CD4-positive, alpha-beta T cell (primary cell): ENCODE results near the gene PCDH7. TPM values are rescaled to one million over a fixed set of nuclear protein-coding genes. Genes with fewer than 3 reads are reported as not detected.

ENCODE experiments used
- ATAC-seq: fragments of 200-7000 bp; cut with Tn5 transposase; one replicate; pipeline ENCODE4 v1.10.0; 2022; ENCODE audit warnings: mild to moderate bottlenecking; ENCODE audit not compliant: poor library complexity
- CTCF ChIA-PET: fragments of 350-600 bp; sonication (Branson Sonifier 250); formaldehyde crosslinking; loops from one replicate; lab custom pipeline; 2021; ENCODE audit warnings: antibody characterized with exemption, inconsistent platforms; lab: Charles Lee
- POLR2A ChIA-PET: fragments of 350-600 bp; sonication (Branson Sonifier 250); formaldehyde crosslinking; loops from one replicate; lab custom pipeline; 2021; ENCODE audit warnings: antibody characterized with exemption, inconsistent platforms; lab: Charles Lee
- DNase-seq, 14 experiments: peaks; one replicate each; pipeline ENCODE4 v3.0.0-alpha.2; 2013 to 2020; ENCODE audit warnings: mixed read lengths in 2 of 14
- H3K27ac ChIP-seq, 2 donors: one replicate each; pipeline versions ENCODE4 v1.5.1 to v1.7.0; 2013; ENCODE audit warnings: low read length in 2 of 2, low read depth in 1 of 2, mild to moderate bottlenecking in 1 of 2
- H3K27me3 ChIP-seq, 2 experiments: 1 replicate in 1 of 2; 2 replicates in 1 of 2; pipeline versions ENCODE4 v1.6.1 to v1.7.0; 2013; ENCODE audit warnings: low read length in 2 of 2, control low read depth in 1 of 2, mild to moderate bottlenecking in 1 of 2, moderate library complexity in 1 of 2; ENCODE audit not compliant: insufficient read depth in 2 of 2, control insufficient read depth in 1 of 2
- H3K36me3 ChIP-seq: one replicate; pipeline ENCODE4 v1.6.1; 2013; ENCODE audit warnings: low read length, control low read depth; ENCODE audit not compliant: insufficient read depth
- H3K4me1 ChIP-seq: one replicate; pipeline ENCODE4 v1.6.1; 2013; ENCODE audit warnings: low read length, control low read depth; ENCODE audit not compliant: insufficient read depth
- H3K4me3 ChIP-seq: one replicate; pipeline ENCODE4 v1.5.1; 2013; ENCODE audit warnings: mild to moderate bottlenecking, low read length, moderate library complexity
- H3K9me3 ChIP-seq, 2 experiments: 1 replicate in 1 of 2; 2 replicates in 1 of 2; pipeline versions ENCODE4 v1.6.1 to v1.7.0; 2013; ENCODE audit warnings: low read length in 2 of 2, mild to moderate bottlenecking in 2 of 2, control low read depth in 1 of 2, moderate library complexity in 1 of 2; ENCODE audit not compliant: control insufficient read depth in 1 of 2, insufficient read depth in 1 of 2
- H3K27ac Mint-ChIP-seq: one replicate; pipeline ENCODE4 v1.8.0; 2020; ENCODE audit warnings: mixed read lengths
- H3K27me3 Mint-ChIP-seq: one replicate; pipeline ENCODE4 v1.8.0; 2021; ENCODE audit warnings: mixed read lengths
- H3K36me3 Mint-ChIP-seq: one replicate; pipeline ENCODE4 v1.8.0; 2021; ENCODE audit warnings: low read depth, mixed read lengths
- H3K4me1 Mint-ChIP-seq: one replicate; pipeline ENCODE4 v1.8.0; 2021; ENCODE audit warnings: low read depth, mixed read lengths
- H3K4me3 Mint-ChIP-seq: one replicate; pipeline ENCODE4 v1.8.0; 2020; ENCODE audit warnings: mild to moderate bottlenecking, mixed read lengths
- H3K9me3 Mint-ChIP-seq: one replicate; pipeline ENCODE4 v1.8.0; 2020; ENCODE audit warnings: mixed read lengths
- CTCF ChIP-seq: fragments of 200-600 bp; IDR thresholded peaks from one replicate; pipeline ENCODE4 v1.8.0; 2022; ENCODE audit warnings: antibody characterized with exemption, mild to moderate bottlenecking
- intact Hi-C, 2 experiments: fragments of 100-400 bp; cut with DNase I in 1 of 2; cut with micrococcal nuclease in 1 of 2; formaldehyde crosslinking; loops; one replicate each; pipeline versions ENCODE4 v1.15.1 to v1.9.0; 2023 to 2025; cut with DNase I, micrococcal nuclease
- total RNA-seq, 174 experiments: library from RNA in 2 of 174; stranded (reverse) in 2 of 174; gene quantifications; one replicate each; pipeline ENCODE4 v1.2.3 and lab custom pipeline; 2021 to 2026

The PCDH7 gene
- total RNA-seq, 2 experiments from 2014 or later, result not detected

DNA sequence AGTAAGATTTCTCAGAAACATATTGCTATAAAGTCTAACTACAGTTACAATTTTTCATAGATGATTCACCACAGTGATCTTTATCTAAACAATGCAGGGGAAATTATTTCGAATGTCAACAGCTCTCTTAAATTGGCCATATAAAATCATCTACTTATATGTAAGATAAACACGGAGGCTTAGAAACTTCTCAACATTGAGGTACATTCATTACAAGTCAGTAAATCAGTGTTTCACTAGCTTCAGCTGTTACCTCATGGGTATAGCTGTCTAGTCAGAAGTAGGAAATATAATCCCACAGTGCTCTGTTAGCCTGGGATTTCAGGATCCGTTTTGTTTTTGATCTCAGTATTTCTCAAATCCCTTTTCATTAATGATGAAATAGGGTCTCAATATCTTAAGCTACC lies 43.2 kb downstream of the PCDH7 start:
- Mint-ChIP-seq H3K27me3 (no peaks in the 10 kb centered on the region), H3K9me3 (peaks cover 2% of the 10 kb centered on the region), H3K27ac (no peak overlapping the region), H3K36me3 (no peaks in the 10 kb centered on the region), H3K4me3 (no peak overlapping the region), H3K4me1 (no peaks in the 10 kb centered on the region)
- TF ChIP-seq CTCF, result no peak
- peaks cover 0 to 12% of the 10 kb centered on the region in 2 experiments for H3K9me3 ChIP-seq
- H3K27ac ChIP-seq, result no peak overlapping the region
- intact Hi-C loops, result no loop called here
- no peaks in the 10 kb centered on the region for H3K4me1 ChIP-seq
- DNase-seq, result no peak
- ATAC-seq, result no peak
- H3K4me3 ChIP-seq, result no peak overlapping the region
- no peaks in the 10 kb centered on the region for H3K36me3 ChIP-seq
- POLR2A ChIA-PET, result no interaction called here
- H3K27me3 ChIP-seq, result no peaks in the 10 kb centered on the region
- CTCF ChIA-PET, result no interaction called here

GRCh38 chr4:30765022-30765421 lies 44.9 kb downstream of the PCDH7 start:
- Mint-ChIP-seq H3K9me3 (no peaks in the 10 kb centered on the region), H3K27ac (no peak overlapping the region), H3K4me3 (no peak overlapping the region), H3K4me1 (no peaks in the 10 kb centered on the region), H3K27me3 (no peaks in the 10 kb centered on the region), H3K36me3 (no peaks in the 10 kb centered on the region)
- peaks cover 0 to 9% of the 10 kb centered on the region in 2 experiments for H3K9me3 ChIP-seq
- no peaks in the 10 kb centered on the region for H3K4me1 ChIP-seq
- DNase-seq (no peak), ATAC-seq (no peak)
- no peaks in the 10 kb centered on the region for H3K27me3 ChIP-seq
- TF ChIP-seq CTCF, result no peak
- ChIA-PET POLR2A (no interaction called here), CTCF (no interaction called here)
- no peak overlapping the region for H3K27ac ChIP-seq
- intact Hi-C loops, result no loop called here
- no peaks in the 10 kb centered on the region for H3K36me3 ChIP-seq
- H3K4me3 ChIP-seq, result no peak overlapping the region

DNA sequence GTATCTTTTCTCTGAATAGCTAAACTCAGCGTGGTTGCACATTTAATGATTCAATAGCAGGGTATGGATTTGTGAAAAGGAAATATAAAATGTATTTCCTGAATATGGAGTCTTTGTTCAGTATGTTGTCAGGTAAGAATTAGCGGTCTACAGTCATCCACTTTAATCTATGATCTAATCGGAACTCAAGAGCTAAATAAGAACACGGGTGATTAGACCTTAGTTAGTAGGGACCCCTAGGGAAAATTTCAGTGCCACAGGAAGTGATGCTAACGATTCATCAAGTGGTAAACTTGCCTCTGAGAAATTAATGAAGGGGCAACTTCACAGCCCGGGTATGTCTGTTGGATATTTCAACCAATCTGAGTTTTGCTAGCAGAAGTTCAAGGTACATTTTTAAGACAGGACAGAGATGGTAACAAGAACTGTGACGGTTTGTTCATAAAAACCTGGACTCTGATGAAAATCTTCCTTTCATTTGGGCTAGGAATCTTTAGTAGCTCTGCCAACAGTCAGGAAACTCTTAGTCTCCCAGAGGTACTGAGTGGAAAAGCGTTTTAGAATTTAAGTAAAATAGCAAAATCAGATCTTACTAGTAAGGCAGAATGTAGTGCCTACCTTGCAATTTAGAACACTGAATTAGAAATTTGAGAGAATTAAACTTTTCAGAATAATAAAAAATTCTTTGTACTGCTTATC lies 47.1 kb downstream of the PCDH7 start:
- H3K27me3 Mint-ChIP-seq, result no peaks in the 10 kb centered on the region
- ChIA-PET CTCF (no interaction called here), POLR2A (no interaction called here)
- intact Hi-C loops, result no loop called here
- no peaks in the 10 kb centered on the region for H3K27me3 ChIP-seq
- no peak for ATAC-seq
- no peak overlapping the region for H3K4me3 Mint-ChIP-seq
- no peak overlapping the region for H3K27ac ChIP-seq
- no peaks in the 10 kb centered on the region for H3K36me3 ChIP-seq
- H3K4me1 ChIP-seq, result no peaks in the 10 kb centered on the region
- DNase-seq, result no peak
- TF ChIP-seq CTCF, result no peak
- peaks cover 0 to 9% of the 10 kb centered on the region in 2 experiments for H3K9me3 ChIP-seq
- H3K36me3 Mint-ChIP-seq, result no peaks in the 10 kb centered on the region
- no peak overlapping the region for H3K27ac Mint-ChIP-seq
- H3K4me3 ChIP-seq, result no peak overlapping the region
- H3K9me3 Mint-ChIP-seq, result no peaks in the 10 kb centered on the region
- no peaks in the 10 kb centered on the region for H3K4me1 Mint-ChIP-seq
